ENCODE measurements around the gene BABAM2. TPM values are rescaled to one million over a fixed set of nuclear protein-coding genes. Genes with fewer than 3 reads are reported as not detected.

Gene BABAM2
- 10 to 100 TPM; 65.4 to 69.5 TPM for total RNA-seq

DNA sequence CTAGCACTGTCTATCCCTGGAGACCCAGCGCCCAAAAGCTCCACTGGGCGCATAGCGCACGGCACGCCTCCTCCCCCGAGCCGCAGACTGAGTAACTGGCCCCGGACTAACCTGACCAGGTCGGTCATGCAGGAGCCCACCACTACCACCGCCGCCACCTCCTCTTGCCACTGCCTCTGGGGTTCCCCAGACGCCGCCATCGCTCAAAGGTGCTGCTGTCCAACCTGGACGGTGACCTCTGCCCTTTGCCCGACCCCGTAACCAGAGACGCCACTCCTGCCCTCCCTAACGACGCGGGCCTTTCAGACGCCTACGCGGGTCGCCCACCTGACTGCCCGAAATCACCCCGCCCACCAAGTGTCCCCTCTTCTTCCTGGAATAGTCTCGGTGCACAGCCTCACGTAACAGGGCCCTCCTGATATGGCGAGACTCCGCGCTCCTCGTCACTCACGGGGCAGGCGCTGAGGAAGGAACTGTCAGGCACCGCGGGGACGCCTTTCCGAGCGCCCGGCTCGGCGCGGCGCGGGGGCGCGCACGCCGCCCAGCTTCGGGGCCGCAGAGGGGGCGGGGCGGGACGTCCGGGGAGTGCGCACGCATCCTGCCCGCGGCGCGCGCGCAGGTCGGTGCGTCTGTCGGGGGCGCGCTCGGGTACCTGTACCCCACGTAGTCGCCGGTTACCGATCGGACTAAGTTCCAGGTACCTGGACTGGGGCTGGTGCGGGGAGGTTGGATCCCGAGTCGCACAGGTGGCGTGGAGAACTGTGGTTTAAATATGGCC, at the start of gene BABAM2, which contains the start of gene RBKS:
Gene BABAM2 (plus strand): TSS at position 584 of the 778 bp plus-strand sequence. CDS start 3,828 bp downstream, outside the sequence.
Gene RBKS (minus strand): TSS at position 242 of the 778 bp plus-strand sequence. CDS start 42 bp downstream, at position 200.
- H3K4me3 Mint-ChIP-seq = peak within 1 kb of the TSS; percentile 99
- CTCF ChIA-PET = interaction anchor here (1.4 kb wide), 1 partner anchor 12 kb away, joined by 3 read pairs; no protein-coding TSS in a partner anchor
- peak; percentile 94 for DNase-seq
- peaks cover 62% of the 10 kb centered on the region for H3K4me1 Mint-ChIP-seq
- H3K27me3 Mint-ChIP-seq = peaks cover 3% of the 10 kb centered on the region
- peaks cover 29% of the 10 kb centered on the region for H3K36me3 Mint-ChIP-seq
- H3K27ac Mint-ChIP-seq = peak within 1 kb of the TSS; percentile 100
- ATAC-seq = peak; percentile 85
- no peaks in the 10 kb centered on the region for H3K9me3 Mint-ChIP-seq (ENCODE audit: low read depth)

DNA sequence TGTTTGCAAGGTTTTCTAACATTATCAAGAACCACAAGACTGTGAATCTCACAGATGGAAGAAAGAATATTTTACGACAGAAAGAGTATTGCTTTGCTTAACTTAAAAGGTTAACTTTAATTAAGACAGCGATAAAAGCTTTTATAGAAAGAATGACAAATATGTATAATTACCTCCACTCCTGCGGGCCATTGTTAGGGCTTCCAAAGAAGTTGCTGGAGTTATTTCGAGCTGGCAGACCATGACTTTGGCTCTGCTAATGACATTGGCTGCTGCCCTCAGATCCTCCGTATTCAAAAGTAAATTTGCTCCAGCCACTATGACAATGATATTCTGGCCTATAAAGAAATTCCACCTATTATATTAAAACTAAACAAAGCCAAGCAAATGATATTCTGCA, 47.6 kb upstream of the BABAM2 start:
- Mint-ChIP-seq H3K4me3 (no peak overlapping the region), H3K27me3 (no peaks in the 10 kb centered on the region), H3K4me1 (no peaks in the 10 kb centered on the region), H3K9me3 (ENCODE audit: low read depth) (no peaks in the 10 kb centered on the region), H3K27ac (no peak overlapping the region), H3K36me3 (no peaks in the 10 kb centered on the region)
- CTCF ChIA-PET = no interaction called here
- no peak for ATAC-seq
- no peak for DNase-seq

DNA sequence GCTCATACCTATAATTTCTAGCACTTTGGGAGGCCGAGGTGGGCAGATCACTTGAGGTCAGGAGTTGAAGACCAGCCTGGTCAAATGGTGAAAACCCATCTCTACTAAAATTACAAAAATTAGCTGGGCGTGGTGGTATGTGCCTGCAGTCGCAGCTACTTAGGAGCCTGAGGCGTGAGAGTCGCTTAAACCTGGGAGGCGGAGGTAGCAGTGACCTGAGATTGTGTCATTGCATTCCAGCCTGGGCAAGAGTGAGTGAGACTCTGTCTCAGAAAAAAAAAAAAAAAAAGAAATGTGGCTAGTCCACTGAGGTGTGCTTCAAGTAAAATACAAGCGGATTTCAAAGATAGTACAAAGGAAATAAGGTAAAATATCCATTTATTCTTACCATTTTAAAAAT, 46.5 kb upstream of the BABAM2 start:
- no peak for ATAC-seq
- H3K9me3 Mint-ChIP-seq (ENCODE audit: low read depth) = no peaks in the 10 kb centered on the region
- CTCF ChIA-PET = no interaction called here
- H3K4me1 Mint-ChIP-seq = no peaks in the 10 kb centered on the region
- no peak for DNase-seq
- H3K36me3 Mint-ChIP-seq = no peaks in the 10 kb centered on the region
- H3K4me3 Mint-ChIP-seq = no peak overlapping the region
- H3K27me3 Mint-ChIP-seq = no peaks in the 10 kb centered on the region
- H3K27ac Mint-ChIP-seq = no peak overlapping the region

DNA sequence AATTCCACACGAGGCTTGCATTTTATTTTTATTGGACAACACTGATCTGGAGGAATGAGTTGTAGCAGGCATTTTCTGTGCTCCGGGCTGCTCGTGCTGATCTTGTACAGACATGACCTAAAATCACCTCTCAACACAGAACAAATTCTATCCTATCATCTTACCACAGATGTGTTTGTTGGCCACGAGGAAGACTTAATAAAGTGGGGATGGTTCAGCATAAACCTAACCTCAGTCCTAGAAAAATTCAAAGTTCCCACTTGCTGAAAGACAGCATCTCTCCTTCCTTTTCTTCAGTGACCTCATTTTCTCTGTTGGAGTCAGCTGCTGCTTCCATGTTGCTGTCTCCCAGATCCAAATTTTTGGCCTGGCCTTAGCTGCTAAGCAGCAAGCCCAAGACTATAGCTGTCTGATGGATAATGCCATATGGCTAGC, 45.7 kb upstream of the BABAM2 start:
- Mint-ChIP-seq H3K4me1 (peaks cover 4% of the 10 kb centered on the region), H3K36me3 (peaks cover 1% of the 10 kb centered on the region), H3K27ac (no peak overlapping the region), H3K9me3 (ENCODE audit: low read depth) (no peaks in the 10 kb centered on the region), H3K4me3 (no peak overlapping the region), H3K27me3 (no peaks in the 10 kb centered on the region)
- no peak for DNase-seq
- CTCF ChIA-PET = interaction anchor here (1.3 kb wide), 1 partner anchor 12 kb away, joined by 3 read pairs; no protein-coding TSS in a partner anchor
- no peak for ATAC-seq

DNA sequence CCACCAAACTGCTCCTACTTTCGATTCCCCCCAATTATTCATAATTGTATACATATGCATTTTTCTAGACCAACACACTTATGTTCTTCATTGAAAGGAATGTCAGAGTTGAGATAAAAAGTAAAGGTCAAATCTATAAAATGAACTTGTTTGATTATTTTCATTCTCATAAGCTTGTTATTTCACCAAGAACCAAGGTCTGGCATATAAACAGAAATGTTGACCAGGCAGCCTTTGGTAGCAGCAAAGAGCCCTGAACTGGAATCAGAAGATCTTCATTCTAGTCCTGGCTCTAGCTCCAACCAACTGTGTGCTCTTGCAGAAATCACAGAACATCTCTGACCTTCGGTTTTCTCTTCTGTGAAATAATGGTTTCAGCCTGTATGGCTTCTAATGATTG, 43.2 kb upstream of the BABAM2 start:
- Mint-ChIP-seq H3K9me3 (ENCODE audit: low read depth) (no peaks in the 10 kb centered on the region), H3K36me3 (peaks cover 3% of the 10 kb centered on the region), H3K4me3 (no peak overlapping the region), H3K27me3 (no peaks in the 10 kb centered on the region), H3K4me1 (peaks cover 5% of the 10 kb centered on the region), H3K27ac (no peak overlapping the region)
- CTCF ChIA-PET = interaction anchor here (1.1 kb wide), 1 partner anchor 12 kb away, joined by 5 read pairs; no protein-coding TSS in a partner anchor
- ATAC-seq (no peak), DNase-seq (no peak)

DNA sequence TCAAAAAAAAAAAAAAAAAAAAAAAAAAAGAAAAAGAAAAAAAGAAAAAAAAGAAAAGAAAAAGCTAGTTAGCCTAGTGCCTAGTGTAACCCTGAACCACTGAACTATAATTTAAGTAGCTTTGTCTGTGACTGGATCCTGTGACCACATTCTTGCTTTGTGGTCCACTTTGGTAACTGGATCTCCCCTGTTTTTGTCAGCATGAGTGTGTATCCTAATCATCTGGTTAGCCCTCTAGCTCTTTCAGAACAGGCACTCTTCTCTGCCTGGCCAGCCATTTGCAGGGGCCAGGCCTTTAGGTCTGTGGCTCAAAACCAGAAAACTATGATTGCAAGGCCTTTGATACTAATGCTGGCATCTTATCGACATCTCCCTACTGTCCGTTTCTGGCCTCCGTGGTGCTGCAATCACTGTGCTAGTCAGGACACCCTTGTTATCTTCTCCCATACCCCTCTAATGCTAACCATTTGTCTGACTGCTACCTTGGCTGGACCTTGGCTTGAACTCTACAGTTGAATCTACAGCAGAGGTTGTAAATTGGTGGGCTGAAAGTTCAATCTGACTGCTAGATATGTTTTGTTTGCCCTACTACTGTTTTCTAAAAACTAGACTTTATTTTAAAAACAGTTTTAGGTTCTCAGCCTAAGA, 40.8 kb upstream of the BABAM2 start:
- Mint-ChIP-seq H3K36me3 (peaks cover 5% of the 10 kb centered on the region), H3K27ac (no peak overlapping the region), H3K4me3 (no peak overlapping the region), H3K4me1 (peaks cover 5% of the 10 kb centered on the region), H3K9me3 (ENCODE audit: low read depth) (no peaks in the 10 kb centered on the region), H3K27me3 (no peaks in the 10 kb centered on the region)
- CTCF ChIA-PET = no interaction called here
- no peak for DNase-seq
- no peak for ATAC-seq

DNA sequence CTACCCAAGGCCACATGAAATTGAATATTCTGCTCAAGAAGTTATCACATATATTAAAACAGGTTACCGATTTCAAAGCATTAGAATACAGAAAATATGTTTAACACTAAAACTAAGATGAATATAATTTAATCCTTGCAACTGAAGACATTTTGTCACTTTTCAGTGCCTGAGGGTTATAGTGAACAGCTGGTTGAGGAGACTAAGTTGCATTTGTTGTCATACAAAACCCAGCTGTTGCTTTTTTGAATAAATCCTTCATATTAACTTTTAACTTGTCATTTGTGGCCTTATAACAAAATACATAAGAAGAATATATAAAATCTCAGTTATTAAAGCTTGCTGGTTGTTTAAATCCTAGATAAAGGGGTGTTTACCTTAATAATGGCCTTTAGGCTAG, 37.8 kb upstream of the BABAM2 start:
- Mint-ChIP-seq H3K9me3 (ENCODE audit: low read depth) (no peaks in the 10 kb centered on the region), H3K4me1 (peaks cover 26% of the 10 kb centered on the region), H3K27me3 (no peaks in the 10 kb centered on the region), H3K36me3 (peaks cover 20% of the 10 kb centered on the region), H3K27ac (no peak overlapping the region), H3K4me3 (no peak overlapping the region)
- CTCF ChIA-PET = interaction anchor here (1.1 kb wide), 1 partner anchor 16 kb away, joined by 3 read pairs; no protein-coding TSS in a partner anchor
- no peak for DNase-seq
- no peak for ATAC-seq

DNA sequence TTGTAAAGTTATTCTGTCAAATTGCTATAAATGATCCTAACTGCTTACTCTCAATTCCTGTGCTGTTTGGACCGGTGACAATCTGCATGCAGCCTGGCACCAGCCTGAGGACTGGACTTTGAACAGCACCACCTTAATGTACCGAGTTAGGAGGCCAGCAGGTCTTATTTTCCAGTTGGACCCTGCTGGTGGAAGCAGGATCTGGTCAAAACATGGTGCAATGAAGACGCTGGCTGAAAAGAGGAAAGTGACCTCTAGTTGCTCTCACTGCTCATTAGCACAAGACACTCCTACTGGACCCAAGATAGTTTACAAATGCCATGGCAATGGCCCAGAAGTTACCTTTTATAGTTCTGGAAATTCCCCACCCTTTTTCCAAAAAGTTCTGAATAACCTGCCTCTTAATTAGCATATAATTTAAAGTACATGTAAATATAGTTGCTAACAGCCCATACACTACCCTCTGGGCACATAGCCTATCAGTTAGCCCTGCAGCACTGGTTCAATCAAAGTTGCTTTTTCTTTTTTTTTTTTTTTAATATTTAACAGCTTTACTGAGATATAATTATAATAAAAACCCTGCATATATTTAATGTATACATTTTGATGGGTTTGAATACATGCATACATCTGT, 36.2 kb upstream of the BABAM2 start:
- Mint-ChIP-seq H3K4me3 (no peak overlapping the region), H3K36me3 (peaks cover 22% of the 10 kb centered on the region), H3K27me3 (no peaks in the 10 kb centered on the region), H3K9me3 (ENCODE audit: low read depth) (no peaks in the 10 kb centered on the region), H3K27ac (no peak overlapping the region), H3K4me1 (peaks cover 38% of the 10 kb centered on the region)
- DNase-seq (no peak), ATAC-seq (no peak)
- CTCF ChIA-PET = no interaction called here

DNA sequence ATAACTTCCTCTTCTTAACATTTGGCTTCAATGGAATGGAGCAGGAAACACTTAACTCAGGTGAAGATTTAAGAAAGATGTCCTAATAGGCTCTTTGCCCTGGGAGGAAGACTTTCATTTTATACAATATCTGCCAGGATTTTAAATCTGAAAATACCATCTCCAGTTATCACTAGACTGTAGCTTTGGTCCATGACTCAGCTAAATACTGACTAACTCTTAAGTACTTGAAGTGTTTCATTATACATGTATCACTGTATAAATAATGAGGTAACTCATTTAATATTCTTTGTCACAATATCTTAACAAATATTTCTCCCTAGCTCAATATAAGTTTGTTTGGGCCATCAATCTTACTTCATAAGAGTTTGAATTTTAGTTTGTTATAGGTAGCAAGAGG, 35.1 kb upstream of the BABAM2 start:
- Mint-ChIP-seq H3K4me3 (no peak overlapping the region), H3K36me3 (peaks cover 20% of the 10 kb centered on the region), H3K27ac (no peak overlapping the region), H3K9me3 (ENCODE audit: low read depth) (no peaks in the 10 kb centered on the region), H3K27me3 (no peaks in the 10 kb centered on the region), H3K4me1 (peaks cover 38% of the 10 kb centered on the region)
- ATAC-seq (no peak), DNase-seq (no peak)
- CTCF ChIA-PET = no interaction called here

DNA sequence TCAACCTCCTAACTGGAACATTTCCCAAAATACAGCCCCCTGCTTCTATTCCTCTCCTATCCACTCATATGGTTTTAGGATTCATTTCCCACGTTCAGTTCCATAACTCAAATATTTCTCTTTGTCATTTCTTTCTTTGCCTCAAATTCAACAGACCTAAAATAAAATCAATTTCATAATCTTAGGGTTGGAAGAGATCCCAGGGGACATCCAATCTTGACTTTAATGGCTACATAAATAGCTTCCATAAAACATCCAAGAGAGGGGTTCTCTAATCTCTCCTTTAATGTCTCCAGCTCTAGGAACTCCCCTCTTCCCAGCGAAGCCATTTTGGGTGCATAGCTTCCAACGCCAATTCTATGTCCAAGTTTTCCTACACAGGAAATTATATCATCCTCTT, 34.1 kb upstream of the BABAM2 start:
- Mint-ChIP-seq H3K9me3 (ENCODE audit: low read depth) (no peaks in the 10 kb centered on the region), H3K27me3 (no peaks in the 10 kb centered on the region), H3K4me1 (peaks cover 42% of the 10 kb centered on the region), H3K36me3 (peaks cover 20% of the 10 kb centered on the region), H3K4me3 (no peak overlapping the region), H3K27ac (no peak overlapping the region)
- DNase-seq (no peak), ATAC-seq (no peak)
- CTCF ChIA-PET = interaction anchor here (1.0 kb wide), 1 partner anchor 49 kb away, joined by 3 read pairs; no protein-coding TSS in a partner anchor

DNA sequence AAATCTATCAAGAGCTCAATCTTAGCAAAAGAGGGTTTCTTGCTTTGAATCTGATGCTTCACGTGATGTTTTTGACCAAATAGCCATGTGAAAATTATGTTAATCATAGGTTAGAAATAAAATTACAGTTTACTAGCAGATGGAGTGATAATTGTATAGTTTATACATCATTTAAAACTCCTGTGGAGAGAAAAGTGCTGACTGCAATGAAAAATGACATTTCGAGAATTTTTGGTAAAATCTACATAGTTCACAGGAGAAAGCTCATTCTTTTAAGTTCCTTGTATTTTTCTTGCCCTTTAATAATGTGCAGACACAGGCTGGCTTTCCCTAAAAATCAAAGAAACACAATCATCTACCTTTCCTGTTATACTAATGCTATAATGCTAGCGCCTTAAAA, 33.6 kb upstream of the BABAM2 start:
- DNase-seq (no peak), ATAC-seq (no peak)
- Mint-ChIP-seq H3K27ac (no peak overlapping the region), H3K9me3 (ENCODE audit: low read depth) (no peaks in the 10 kb centered on the region), H3K4me3 (no peak overlapping the region), H3K4me1 (peaks cover 42% of the 10 kb centered on the region), H3K27me3 (no peaks in the 10 kb centered on the region), H3K36me3 (peaks cover 20% of the 10 kb centered on the region)
- CTCF ChIA-PET = interaction anchor here (1.0 kb wide), 2 partner anchors 26 to 50 kb away, joined by 3 read pairs; no protein-coding TSS in a partner anchor

DNA sequence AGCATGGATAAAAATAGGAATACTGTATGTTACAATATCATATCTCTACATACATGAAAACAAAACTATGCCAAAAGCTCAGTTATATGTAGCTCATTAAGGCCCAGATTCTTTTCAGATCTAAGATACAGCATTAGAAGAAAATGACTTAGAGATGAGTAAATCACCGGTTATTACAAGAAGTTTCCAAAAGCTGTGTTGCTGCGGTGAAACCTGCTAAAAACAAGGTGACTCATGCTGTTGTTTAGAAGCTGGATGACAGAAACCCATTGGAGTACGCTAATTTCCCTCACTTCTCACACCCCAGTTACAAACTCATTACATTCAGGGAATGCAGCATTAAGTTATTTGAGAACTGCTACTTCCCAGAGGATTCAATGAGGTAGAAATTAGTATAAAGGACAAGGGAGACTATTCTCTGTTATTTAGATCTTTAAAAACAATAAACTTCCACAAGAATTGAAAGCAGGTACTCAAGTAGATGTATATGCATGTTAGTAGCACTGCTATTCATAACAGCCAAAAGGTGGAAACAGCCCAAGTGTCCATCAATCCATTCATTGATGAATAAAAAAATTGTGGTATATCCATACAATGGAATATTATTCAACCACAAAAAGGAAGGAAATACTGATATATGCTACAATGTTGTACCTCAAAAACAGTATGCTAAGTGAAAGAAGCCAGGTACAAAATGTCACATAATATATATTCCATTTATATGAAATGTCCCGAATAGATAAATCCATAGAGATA, 32.9 kb upstream of the BABAM2 start:
- DNase-seq = peak; percentile 56
- peak; percentile 83 for ATAC-seq
- CTCF ChIA-PET = interaction anchor here (1.0 kb wide), 2 partner anchors 27 to 51 kb away, joined by 3 read pairs; no protein-coding TSS in a partner anchor

DNA sequence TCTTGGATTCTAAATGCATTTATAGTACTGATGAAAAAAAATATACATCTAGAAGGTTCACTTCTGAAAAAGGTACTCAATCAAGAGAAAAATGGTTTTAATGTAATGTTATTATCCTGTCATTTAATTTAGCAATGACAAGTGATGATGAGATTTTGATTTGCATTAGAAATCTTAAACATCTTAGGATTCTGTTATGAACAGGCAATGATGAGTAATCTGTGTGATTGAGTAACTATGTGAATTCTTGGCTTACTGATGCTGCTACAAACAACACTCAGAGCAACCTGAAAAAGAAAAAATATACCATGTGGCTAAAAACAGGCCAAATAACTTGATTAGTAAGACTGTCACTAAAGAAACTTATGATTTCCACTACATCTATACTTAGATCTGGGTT, 30.4 kb upstream of the BABAM2 start:
- ATAC-seq = no peak
- Mint-ChIP-seq H3K27ac (no peak overlapping the region), H3K36me3 (peaks cover 15% of the 10 kb centered on the region), H3K9me3 (ENCODE audit: low read depth) (no peaks in the 10 kb centered on the region), H3K4me1 (peaks cover 42% of the 10 kb centered on the region), H3K4me3 (no peak overlapping the region), H3K27me3 (no peaks in the 10 kb centered on the region)
- no peak for DNase-seq
- CTCF ChIA-PET = no interaction called here

More for the DNA sequence above, 32.9 kb upstream of the BABAM2 start:
- peak overlapping the region; percentile 27 for H3K27ac Mint-ChIP-seq
- H3K9me3 Mint-ChIP-seq (ENCODE audit: low read depth) = no peaks in the 10 kb centered on the region
- H3K4me1 Mint-ChIP-seq = peaks cover 42% of the 10 kb centered on the region
- no peaks in the 10 kb centered on the region for H3K27me3 Mint-ChIP-seq
- no peak overlapping the region for H3K4me3 Mint-ChIP-seq
- H3K36me3 Mint-ChIP-seq = peaks cover 20% of the 10 kb centered on the region

All from activated CD8-positive, alpha-beta memory T cell treated with anti-CD3 and anti-CD28 coated beads, Interleukin-2, amount 10 ng/mL, durations not matched to agents 7 days and 5 days (primary cell).